Right forelimb (tissue), 1 donor: Measurements from ENCODE around the gene FUT2.
A peak's percentile ranks its signal among the peaks of the same experiment; 100 is the strongest.

Experiments used
- DNase-seq: peaks from one replicate; pipeline ENCODE4 v3.0.0-alpha.2; 2018

The FUT2 gene

DNA sequence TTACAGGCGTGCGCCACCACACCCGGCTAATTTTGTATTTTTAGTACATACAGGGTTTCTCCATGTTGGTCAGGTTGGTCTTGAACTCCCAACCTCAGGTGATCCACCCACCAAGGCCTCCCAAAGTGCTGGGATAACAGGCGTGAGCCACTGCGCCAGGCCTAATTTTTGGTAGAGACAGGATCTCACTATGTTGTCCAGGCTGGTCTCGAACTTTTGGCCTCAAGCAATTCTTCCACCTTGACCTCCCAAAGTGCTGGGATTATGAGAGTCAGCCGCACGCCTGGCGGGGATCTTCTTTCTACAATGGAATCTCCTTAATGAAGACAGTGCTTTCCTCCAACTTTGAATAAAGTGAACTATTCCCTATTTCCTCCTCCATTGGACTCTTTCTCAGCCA is 38.9 kb downstream of the FUT2 start:
- no peak for DNase-seq

DNA sequence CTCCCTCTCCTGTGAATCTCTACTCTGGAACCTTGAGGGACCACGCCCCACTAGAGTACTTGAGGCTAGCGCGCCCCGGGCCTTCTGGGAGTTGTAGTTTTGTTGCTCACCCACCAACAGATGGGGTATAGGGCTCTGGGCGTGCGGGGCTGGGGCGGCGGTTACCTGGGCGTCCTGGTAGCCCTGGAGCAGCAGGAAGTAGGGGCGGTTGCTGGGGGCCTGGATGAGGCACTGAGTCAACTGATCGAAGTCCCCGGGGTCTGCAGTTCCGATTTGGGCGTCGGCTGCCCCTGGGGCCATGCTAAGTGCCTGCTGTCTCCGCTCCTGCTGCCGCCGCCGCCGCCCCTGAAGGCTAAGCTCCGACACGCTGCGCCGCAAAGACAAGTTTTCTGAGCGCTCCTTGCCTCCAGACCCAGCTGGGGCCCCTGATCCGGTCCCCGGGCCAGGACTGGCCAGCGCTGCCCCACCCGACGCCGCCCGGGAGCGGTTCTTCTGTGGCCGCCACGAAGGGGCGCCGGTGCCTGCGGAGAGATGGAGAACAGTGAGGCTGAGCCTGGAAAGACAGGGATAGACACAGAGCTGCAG is 39.4 kb downstream of the FUT2 start:
- no peak for DNase-seq

DNA sequence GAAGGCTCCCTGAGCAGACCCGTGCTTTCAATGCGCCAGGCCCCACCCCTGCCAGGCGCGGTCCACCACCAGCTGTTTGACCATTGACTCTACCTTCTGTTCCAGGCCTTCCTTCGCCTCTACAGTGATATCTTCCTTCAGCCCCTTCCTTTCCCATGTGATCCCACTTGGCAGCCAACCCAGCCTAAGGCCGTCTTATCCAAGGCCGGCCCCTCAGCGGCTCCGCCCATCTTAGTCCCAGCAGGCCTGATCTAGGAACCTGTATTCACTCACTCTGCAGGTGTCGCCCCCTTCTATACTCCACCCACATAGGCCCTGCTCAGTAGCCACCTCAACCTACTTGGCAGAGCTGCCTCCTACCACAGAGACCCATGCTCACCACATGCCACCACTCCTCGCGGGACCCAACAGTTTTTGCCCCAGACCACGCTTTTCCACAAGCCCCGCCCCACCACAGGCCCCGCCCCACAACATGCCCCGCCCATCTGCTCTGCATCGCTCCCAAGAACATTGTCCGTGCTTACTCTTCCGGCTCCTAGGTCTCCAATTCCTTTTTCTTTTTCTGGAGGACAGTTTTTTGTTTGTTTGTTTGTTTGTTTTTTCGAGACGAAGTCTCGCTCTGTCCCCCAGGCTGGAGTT is 41.7 kb downstream of the FUT2 start:
- no peak for DNase-seq

DNA sequence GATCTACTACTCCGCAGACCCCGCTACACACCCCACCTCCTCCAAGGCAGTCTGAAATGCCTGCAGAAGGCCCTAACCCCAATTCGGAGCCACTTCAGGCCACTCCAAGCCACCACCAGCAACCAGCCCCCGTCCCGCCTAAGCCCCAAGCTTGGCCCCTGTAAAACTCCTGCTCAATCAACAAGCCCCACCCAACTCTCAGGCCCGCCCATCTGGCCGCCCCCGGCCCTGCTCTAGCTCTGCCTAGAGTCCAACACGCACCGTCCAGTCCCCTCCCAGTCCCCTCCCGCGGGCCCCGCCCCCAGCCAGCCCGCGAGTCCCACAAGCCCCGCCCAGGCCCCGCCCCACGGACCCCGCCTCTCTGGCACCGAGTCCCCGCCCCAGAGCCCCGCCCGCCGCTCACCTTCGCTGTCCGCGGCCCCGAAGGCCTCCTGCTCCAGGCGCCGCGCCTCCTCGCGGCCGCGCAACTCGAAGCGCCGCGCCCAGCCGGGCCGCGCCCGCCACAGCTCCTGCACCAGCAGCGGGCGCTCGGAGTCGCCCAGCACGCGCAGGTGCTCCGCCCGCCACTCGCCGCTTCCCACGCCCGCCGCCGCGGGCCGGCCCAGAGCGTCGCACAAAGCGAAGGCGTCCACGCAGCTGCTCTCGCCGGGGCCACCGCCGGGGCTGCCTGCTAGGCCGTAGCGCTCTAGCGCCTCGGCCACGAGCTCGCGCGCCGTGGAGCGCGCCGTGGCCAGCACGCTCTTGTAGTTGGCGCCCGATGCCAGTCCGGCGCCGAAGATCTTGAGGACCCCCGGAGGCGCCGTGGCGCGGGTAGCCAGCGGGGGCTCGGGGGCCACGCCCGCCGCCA is 43.0 kb downstream of the FUT2 start:
- peak; percentile 98 for DNase-seq

DNA sequence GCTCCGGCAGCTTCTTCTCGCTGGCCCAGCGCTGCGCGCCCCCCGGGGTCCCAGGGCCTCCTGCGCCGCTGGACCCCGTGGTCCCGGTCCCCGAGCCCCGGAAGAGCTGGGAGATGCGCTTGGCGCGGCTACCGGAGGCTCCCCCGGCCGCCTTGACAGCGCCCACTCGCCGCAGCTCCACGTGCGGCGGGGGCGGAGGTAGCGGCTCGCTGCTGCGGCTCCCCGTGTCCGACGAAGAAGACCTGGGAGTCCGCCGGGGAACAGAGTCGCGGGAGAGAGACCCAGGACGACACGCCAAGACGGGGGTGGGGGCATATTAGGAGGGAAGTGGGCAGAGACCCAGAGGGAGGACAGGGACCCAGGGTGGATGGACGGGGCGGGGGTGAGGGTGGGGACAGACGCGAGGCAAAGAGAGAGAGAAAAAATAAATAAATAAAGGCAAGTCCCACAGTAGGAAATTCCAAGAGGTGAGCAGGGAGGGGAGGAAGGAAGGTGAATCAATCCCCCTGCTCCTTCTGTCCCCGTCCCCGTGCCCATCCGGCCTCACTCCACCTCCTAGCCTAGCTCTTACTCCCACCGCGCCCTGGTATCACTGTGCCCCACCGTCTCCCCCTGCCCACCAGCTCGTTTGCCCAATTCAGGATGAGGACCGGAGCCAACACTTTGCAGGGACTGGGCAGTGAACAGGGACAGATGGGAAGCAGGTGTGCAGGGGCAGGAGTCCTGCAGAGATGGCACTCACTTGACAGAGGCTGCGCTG is 43.8 kb downstream of the FUT2 start:
- DNase-seq, result no peak

DNA sequence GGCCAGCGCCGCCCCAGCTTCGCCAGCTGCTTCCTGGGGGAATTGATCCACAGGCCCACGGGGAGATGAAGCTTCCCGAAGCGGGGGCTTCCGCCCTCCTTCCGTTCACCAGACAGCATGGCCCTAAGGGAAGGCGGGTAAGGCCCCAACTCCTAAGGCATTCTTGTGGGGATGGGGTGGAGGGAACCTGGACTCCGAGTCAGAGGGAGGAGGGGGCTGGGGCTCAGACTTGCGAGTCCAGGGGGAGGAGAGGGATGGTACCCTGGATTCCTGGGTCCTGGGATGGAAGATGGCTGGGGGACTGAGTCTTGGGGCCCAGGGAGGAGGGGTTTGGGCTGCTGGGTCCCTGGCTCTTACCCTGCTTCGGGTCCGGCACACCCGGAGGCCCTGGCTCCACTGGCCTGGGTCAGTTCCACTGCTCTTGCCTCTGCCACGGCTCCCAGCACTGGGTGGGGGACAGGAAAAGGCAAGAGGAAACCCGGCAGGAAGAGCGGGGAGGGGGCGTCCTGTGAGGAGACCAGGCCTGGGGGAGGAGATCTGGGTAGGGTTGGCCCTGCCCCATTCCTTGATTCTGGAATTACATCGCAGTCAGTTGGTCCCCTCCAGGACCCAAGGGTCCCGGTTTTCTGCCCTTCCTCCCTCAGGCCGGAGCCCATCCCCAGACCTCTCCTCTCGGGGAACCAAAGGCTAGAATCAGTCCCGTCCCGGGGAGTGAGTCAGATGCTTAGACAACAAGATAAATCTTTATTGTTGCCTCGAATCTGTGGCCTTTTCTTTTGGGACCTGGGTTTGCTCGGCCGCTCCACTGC is 44.6 kb downstream of the FUT2 start, which contains the start of gene RASIP1:
Gene RASIP1 (minus strand): TSS at position 447 of the 809 bp plus-strand sequence. CDS start 328 bp downstream, at position 119.
- no peak for DNase-seq

DNA sequence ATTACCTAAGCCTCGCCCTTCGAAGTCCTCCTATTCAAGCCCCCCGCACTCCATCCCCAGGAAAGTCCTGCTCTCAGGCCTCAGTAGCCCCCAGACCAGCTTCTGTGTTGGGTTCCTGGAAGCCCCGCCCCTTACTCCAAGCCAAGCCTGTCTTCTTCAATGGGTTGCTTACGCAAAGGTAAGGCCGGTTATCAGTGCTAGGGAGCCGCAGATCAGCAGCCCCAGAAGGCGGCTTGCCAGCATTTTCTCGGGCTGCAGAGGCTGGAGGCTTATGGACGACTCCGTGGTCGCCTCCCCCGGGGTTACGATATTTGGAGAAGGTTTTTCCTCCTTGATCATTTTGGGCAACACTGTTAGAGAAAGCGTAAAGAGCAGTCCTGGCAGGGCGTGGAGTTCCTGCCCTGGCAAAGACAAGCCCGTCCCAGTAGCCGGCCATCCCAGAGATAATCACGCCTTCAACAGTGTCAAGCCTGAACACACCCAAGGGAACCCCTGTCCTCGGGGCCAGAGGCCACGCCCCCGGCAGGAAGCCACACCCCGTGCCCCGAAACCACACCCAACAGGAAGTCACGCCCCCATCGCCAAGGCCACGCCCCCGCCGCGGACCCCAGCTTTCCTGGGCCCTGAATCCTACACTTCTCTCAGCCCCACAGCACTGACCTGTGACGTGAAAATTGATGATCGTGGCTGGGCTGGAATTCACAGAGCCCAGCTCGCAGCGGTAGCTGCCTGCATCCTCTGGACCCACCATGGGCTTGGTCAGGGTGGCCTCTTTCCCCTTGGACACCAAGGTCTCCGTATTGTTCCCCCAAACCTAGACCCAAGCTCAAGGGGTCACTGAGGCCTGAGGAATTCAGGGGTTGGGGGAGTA is 45.6 kb downstream of the FUT2 start:
- DNase-seq, result no peak

DNA sequence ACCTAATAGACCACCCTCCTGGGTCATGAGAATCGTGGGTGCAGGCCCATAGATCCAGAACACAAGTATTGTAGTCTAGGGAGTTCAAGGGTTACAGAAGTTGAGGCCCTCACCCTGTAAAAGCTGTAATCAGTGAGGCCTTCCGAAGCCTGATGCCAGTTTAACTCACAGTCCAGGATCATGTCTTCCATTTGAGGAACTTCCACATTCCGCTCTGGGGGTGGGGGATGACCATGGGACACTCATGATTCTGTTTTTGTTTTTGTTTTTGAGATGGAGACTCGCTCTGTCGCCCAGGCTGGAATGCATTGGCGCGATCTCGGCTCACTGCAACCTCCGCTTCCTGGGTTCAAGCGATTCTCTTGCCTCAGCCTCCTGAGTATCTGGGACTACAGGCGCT is 46.3 kb downstream of the FUT2 start:
- DNase-seq, result no peak

DNA sequence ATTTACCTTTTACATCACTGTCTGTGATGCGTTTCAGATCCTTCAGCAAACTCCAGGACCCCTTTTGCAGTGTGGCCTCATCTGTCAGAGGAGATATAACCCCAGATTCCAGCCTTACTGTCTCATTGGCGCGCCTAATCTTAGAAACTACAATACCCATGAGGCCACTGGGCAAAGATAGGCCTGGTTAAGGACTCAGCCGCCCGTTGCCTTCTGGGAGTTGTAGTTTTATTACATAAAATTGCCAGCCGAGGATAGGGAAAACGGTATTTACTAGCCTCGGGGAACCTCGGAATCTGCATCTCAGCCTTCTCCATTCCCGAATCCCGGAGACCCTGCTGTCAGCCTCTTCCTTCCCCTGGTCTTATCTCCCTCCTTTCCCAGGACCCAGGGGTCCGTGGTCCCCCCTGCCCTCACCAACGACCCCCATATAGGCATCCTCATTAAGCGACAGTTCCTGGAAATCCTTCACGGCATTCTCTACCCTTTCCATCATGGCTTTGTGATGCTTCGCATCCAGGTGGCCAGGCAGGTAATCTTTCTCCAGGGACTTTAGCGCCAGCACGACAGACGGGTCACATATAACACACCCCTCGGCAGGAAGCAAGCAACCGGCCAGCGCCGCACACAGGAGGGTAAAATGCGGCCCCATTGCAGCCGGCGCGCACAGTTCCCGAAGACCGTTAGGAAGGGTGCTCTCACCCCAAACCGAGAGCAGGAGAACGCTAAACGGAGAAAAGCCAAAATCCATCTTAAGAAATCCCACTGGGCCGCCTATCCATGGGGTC is 49.6 kb downstream of the FUT2 start:
- DNase-seq, result peak; percentile 60

DNA sequence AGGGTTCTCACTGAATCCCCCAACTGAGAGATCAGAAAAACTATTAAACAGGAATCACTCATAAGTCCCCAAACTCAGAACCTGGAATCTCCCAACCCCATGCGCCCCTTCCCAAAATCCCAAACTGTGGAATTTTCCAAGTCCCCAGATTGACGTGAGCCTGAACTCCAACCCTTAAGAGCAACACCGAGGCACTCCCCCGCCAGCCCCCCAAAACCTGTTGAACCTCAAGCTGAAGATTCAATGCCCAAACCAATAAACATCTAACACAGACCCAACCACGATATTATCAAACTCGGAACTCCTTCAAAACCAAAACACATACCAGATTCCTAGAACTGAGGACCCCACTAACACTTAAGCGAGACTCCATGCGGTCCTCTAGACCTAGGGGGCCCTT is 50.3 kb downstream of the FUT2 start:
- DNase-seq, result no peak

DNA sequence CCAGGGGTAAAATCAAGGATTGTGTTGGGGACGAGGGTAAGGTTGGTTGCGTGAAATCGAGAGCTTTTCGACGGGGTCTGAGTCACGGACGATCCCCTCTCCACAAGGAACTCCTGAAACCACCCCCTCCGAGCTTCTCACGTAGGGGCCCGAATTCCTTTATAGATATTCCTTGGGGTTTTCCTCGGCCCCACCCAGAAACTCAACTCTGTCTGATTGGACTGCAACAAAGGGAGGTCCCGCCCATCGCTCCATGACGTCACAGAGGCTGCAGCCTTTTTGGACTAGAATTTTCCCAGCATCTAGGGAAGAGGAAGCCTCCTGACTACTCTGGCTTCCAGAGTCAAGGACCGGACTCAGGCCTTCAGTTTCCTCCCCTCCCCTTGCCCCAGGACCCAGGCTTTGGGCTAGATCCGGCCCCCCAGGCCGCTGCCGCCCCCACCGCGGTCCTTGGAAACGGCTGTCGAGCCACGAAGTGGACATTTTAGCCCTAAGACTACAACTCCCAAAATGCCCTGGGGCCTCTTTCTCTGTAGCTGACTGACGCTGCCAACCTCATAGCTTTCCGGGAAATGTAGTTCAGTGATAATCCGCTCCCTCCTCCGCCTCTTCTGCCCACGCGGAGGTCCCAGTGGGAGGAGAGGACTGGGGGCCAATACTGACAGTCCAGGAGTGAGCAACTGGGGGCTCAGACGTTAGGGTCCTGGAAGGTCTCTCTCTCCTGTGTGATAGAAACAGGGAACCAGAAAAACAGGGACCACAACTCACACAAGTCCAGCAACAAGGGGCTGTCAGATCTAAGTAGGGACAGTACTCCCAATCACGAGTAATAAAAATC is 51.2 kb downstream of the FUT2 start, which contains the start of gene IZUMO1:
Gene IZUMO1 (minus strand): TSS at position 172 of the 838 bp plus-strand sequence. CDS start 1,050 bp downstream, outside the sequence.
- peak; percentile 83 for DNase-seq

DNA sequence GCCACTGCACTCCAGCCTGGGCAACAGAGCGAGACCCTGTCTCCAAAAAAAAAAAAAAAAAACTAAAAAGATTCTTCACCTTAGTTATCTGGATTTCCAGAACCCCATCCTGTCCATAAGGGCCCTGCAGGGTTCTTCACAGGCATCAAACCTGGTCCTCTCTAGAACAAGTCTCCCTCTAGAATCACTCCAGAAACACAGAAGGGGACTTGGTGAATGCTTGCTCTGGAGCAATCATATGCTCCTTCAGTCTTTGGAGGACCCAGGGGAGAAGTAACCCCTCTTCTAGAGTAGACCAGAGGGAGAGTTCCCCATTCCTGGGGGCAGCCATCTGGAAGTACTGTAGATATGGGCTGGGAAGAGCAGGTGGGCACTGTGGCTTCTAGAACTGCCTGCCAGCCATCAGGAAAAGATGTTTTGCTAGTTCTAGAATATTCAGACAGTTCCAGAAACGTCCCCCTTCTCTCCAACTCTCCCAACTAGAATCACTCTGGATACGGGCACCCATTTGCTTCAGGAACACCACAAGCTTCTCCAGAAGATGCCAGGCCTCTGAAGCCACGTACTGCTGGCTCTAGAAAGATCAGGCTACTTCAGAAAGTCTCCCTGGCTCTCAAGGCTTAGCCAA is 53.9 kb downstream of the FUT2 start:
- no peak for DNase-seq

DNA sequence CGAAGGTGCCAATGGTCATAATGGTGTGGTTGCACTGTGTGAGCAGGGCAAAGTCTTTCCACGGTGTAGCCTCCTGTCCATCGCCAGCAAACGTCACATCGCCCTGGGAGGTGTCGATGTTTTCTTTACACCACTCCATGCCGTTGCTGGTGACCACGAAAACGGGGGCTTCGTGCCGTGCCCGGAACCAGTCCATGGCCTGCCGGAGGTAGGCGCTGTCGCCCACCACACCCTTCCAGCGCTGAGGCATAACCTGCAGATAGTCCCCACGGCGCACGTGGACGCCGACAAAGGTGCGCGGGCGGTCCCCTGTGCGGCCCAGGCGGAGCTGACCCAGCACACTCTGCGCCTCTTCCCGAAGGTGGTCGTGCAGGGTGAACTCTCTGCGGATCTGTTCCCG is 54.6 kb downstream of the FUT2 start:
- no peak for DNase-seq

DNA sequence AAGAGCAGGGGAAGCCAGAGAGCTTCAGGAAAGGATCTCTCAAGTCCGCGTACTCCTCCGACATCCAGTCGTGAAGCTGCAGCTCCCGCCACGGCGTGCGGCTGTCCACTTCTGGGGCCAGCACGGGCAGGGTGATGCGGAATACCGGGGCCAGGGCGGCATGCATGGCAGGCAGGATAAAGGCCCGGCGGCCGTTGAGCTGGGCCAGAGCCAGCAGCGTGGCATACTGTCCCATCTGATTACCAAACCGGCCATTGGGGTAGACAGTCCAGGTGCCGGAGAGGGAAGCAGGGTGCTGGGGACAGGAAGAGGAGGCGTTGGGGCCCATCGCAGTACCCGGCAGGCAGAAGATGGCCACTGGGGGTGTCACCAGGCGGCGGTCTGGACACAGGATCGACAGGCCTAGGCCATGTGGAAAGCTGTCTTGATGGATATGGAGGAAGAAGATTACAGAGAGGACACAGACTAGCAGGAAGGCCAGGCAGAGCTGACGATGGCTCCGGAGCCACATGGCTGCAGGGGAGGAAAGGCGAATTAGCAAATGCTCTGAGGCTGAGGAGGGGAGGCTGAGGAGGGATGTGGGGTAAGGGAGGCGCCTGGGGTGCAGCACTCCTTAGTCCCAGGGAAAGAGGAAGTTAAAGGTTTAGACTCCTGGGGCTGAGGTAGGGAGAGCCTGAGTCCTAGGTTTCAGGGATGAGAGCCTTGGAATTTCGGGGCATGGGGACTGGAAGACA is 55.2 kb downstream of the FUT2 start:
- no peak for DNase-seq

DNA sequence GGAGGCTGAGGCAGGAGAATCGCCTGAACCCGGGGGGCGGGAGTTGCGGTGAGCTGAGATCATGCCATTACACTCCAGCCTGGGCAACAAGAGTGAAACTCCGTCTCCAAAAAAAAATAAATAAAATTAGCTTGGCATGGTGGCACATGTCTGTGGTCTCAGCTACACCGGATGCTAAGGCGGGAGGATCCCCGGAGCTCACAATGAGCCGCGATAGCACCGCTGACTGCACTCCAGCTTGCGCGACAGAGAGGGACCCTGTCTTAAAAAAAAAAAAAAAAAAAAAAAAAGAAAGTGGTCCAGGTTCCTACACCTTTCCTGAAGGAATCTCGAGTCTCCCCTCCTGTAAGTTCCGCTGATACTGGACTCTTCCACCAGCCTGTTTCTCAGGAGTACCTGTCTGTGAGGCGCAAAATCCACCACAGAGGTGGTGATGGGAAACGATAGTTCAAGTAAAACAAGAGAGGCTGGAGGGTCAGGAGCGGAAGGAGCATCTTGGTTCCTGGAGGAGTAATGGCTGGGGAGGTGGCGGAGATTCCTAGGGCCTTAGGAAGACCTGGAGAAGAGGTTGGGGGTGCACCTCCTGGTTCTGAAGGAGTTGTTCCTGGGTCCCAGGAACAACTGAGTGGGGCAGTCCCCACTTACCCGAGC is 56.2 kb downstream of the FUT2 start:
- DNase-seq, result no peak

DNA sequence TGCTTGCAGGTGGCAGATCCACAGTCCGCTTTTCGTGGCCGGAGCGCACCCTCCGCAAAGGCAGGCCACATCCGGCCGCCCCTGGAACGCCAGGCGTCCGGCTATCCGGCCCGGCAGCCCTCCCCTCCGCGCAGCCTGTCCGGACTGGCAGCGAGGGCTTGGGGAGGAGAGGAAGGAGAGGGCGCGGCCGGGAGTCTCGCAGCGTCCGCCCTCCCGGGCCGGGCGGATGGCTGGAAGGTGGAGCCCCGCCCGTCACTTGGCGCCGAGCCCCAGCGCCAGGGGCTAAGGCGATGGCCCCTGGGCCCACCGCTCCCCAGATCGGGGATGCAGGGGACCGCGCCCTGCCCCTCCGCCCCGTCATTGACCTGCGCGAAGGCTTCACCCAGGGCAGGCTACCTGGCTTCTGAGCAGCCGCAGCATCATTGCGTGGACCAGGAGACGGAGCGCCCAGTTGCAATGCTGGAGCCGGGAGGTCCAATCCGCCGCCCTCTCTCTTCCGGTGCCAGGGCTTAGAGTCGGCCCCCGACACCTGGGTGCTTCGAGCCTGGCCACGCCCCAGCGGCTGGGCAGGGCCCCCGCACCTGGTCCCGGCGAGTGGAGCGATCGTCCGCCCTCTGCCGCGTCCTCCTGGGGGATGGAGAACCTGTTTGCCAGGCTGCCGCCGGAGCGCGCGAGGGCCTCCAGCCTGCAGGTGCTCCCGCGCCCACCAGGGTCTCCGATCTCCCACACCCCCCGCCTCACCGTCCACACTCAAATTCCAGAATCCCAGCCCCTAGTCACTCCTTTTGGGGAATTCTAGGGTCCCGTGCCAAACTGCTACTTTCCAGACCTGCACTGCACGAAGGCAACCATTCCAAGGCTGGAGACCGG is 57.0 kb downstream of the FUT2 start, which contains the start of gene FUT1:
Gene FUT1 (minus strand): TSS at position 146 of the 870 bp plus-strand sequence. CDS start 1,360 bp downstream, outside the sequence.
- DNase-seq, result peak; percentile 57
